Measurements from ENCODE around the gene CELF2. TPM values are rescaled to one million over a fixed set of nuclear protein-coding genes. Genes with fewer than 3 reads are reported as not detected.

Gene CELF2
- total RNA-seq, 1 experiment from 2014 or later = 28.7 TPM

GRCh38 chr10:11231285-11231684, 213.6 kb downstream of the CELF2 start:
- no CpG with 5 or more reads among the region's 3 CpGs for WGBS (ENCODE audit: extremely low coverage, insufficient read length, low lambda C conversion rate)
- H4K20me1 ChIP-seq (ENCODE audit: control insufficient read depth, insufficient read depth, insufficient read length) = no peaks in the 10 kb centered on the region
- H3K27me3 Mint-ChIP-seq (ENCODE audit: low read depth) = no peaks in the 10 kb centered on the region
- no peak overlapping the region for H2BK120ac ChIP-seq (ENCODE audit: low read depth, low read length, poor library complexity, severe bottlenecking)
- no peak overlapping the region for H2BK5ac ChIP-seq (ENCODE audit: insufficient read length, low read length)
- H4K91ac ChIP-seq (ENCODE audit: insufficient read length, low read depth, low read length) = no peak overlapping the region
- no peaks in the 10 kb centered on the region for H3K79me2 ChIP-seq (ENCODE audit: insufficient read depth, low read length)
- TF ChIP-seq CTCF (conservative IDR thresholded peaks at IDR 0.05) = no peak
- peaks cover 0 to 3% (median 0%) of the 10 kb centered on the region in 3 experiments; a peak in 1 of 7 replicates for H3K36me3 Mint-ChIP-seq (ENCODE audit: insufficient read depth in 1 of 3, low read depth in 3 of 3)
- no peak overlapping the region for H3K4ac ChIP-seq (ENCODE audit: low read depth, low read length)
- H3K9me3 ChIP-seq (ENCODE audit: control insufficient read depth, low read depth, low read length) = no peaks in the 10 kb centered on the region
- peaks cover 13 to 15% of the 10 kb centered on the region in 2 experiments for H3K4me1 Mint-ChIP-seq
- H2BK12ac ChIP-seq (ENCODE audit: insufficient read length, low read depth, low read length) = no peak overlapping the region
- no peak overlapping the region for H4K5ac ChIP-seq (ENCODE audit: insufficient read length, low read depth, low read length)
- H3K4me3 Mint-ChIP-seq = no peak overlapping the region
- peaks cover 5% of the 10 kb centered on the region; the same call in 1 of the 2 replicates for H3K4me1 ChIP-seq (ENCODE audit: insufficient read depth, low read length)
- H3K18ac ChIP-seq (ENCODE audit: insufficient read length, low read depth, low read length) = no peak overlapping the region
- H3K27ac ChIP-seq (ENCODE audit: insufficient read length, low read depth, low read length) = no peak overlapping the region
- no peak for DNase-seq
- no peak overlapping the region for H3K27ac Mint-ChIP-seq
- H3K79me1 ChIP-seq (ENCODE audit: insufficient read depth, low read depth, low read length, poor library complexity, severe bottlenecking) = no peaks in the 10 kb centered on the region
- no peak overlapping the region for H2BK20ac ChIP-seq (ENCODE audit: low read depth, low read length, poor library complexity, severe bottlenecking)
- H3T11ph ChIP-seq (ENCODE audit: low read length) = no peak overlapping the region
- no peaks in the 10 kb centered on the region for H3K27me3 ChIP-seq (ENCODE audit: insufficient read depth, low read length)
- no peaks in the 10 kb centered on the region for H3K9me3 Mint-ChIP-seq
- H3K23me2 ChIP-seq (ENCODE audit: insufficient read length, low read depth, low read length, poor library complexity, severe bottlenecking) = no peaks in the 10 kb centered on the region
- H4K8ac ChIP-seq (replicated peaks; ENCODE audit: insufficient read length, low read depth, low read length) = no peak overlapping the region
- H2AK5ac ChIP-seq (ENCODE audit: insufficient read length, low read length) = no peak overlapping the region
- H2AFZ ChIP-seq (ENCODE audit: low read length) = no peak overlapping the region
- no peak overlapping the region for H3K9ac ChIP-seq (ENCODE audit: extremely low read depth, insufficient read length, low read length)
- no peak overlapping the region for H3K56ac ChIP-seq (ENCODE audit: insufficient read length, low read depth, low read length)
- H3K14ac ChIP-seq (ENCODE audit: insufficient read depth, low read length) = no peak overlapping the region
- no peak overlapping the region for H2BK15ac ChIP-seq (ENCODE audit: low read depth, low read length)
- H3K23ac ChIP-seq (ENCODE audit: insufficient read length, low read depth, low read length) = no peak overlapping the region
- no peak overlapping the region for H3K4me2 ChIP-seq (ENCODE audit: insufficient read depth, insufficient read length, low read length)
